DND-41 (cell line): ENCODE measurements around the gene AADACL3.

Source experiments
- ATAC-seq: fragments of 200-7000 bp; cut with Tn5 transposase; 3 replicates; pipeline ENCODE4 v1.9.1; 2021; ENCODE audit warnings: low read depth; ENCODE audit not compliant: insufficient read depth
- DNase-seq: peaks from one replicate; pipeline ENCODE4 v3.0.0-alpha.2; 2020
- H2AFZ ChIP-seq: 2 replicates; pipeline ENCODE4 v1.6.0; 2012; ENCODE audit warnings: low read depth, low read length
- H3K27ac ChIP-seq: 2 replicates; pipeline ENCODE4 v1.5.1; 2012; ENCODE audit warnings: low read length, inconsistent platforms
- H3K27me3 ChIP-seq: fragments of 200-600 bp; sonication (generic); 2 replicates; pipeline ENCODE4 v1.6.0; 2012; ENCODE audit warnings: low read length, mild to moderate bottlenecking, inconsistent platforms; ENCODE audit not compliant: insufficient read depth, poor library complexity
- H3K36me3 ChIP-seq: 2 replicates; pipeline ENCODE4 v1.5.1; 2012; ENCODE audit warnings: low read length, inconsistent platforms; ENCODE audit not compliant: insufficient read depth
- H3K4me1 ChIP-seq: 2 replicates; pipeline ENCODE4 v1.5.1; 2012; ENCODE audit warnings: mild to moderate bottlenecking, low read length; ENCODE audit not compliant: insufficient read depth
- H3K4me2 ChIP-seq: 2 replicates; pipeline ENCODE4 v1.6.0; 2012; ENCODE audit warnings: mild to moderate bottlenecking, moderate library complexity, low read length, inconsistent platforms; ENCODE audit not compliant: insufficient read depth
- H3K4me3 ChIP-seq, 2 experiments: fragments of 200-600 bp in 1 of 2; shearing (Covaris generic) in 1 of 2; 2 replicates each; pipeline ENCODE4 v1.5.1; 2012 to 2016; ENCODE audit warnings: inconsistent platforms in 2 of 2, low read length in 2 of 2, mild to moderate bottlenecking in 2 of 2, low read depth in 1 of 2, moderate library complexity in 1 of 2
- H3K79me2 ChIP-seq: 2 replicates; pipeline ENCODE4 v1.6.0; 2012; ENCODE audit warnings: low read length, inconsistent platforms; ENCODE audit not compliant: insufficient read depth
- H3K9ac ChIP-seq: 2 replicates; pipeline ENCODE4 v1.6.0; 2012; ENCODE audit warnings: low read depth, mild to moderate bottlenecking, inconsistent platforms, low read length, moderate library complexity
- H3K9me3 ChIP-seq: 2 replicates; pipeline ENCODE4 v1.5.1; 2012; ENCODE audit warnings: low read length, moderate library complexity, mild to moderate bottlenecking, inconsistent platforms; ENCODE audit not compliant: insufficient read depth, severe bottlenecking
- H4K20me1 ChIP-seq: 2 replicates; pipeline ENCODE4 v1.6.0; 2012; ENCODE audit warnings: low read length; ENCODE audit not compliant: insufficient read depth
- CTCF ChIP-seq: IDR thresholded peaks from 2 replicates; pipeline ENCODE4 v1.5.1; 2012; ENCODE audit warnings: borderline replicate concordance, low read length, moderate library complexity, mild to moderate bottlenecking; ENCODE audit not compliant: poor library complexity, severe bottlenecking; ENCODE audit errors: extremely low read depth
- EZH2 ChIP-seq: IDR thresholded peaks from 3 replicates; pipeline ENCODE4 v1.6.1; 2012; ENCODE audit warnings: borderline replicate concordance, low read depth, mild to moderate bottlenecking, moderate library complexity, low read length, inconsistent platforms; ENCODE audit not compliant: severe bottlenecking

Gene AADACL3

GRCh38 chr1:12714710-12715475 is 1.0 kb upstream of the AADACL3 start:
- DNase-seq: no peak
- no peaks in the 10 kb centered on the region for H3K9me3 ChIP-seq
- H3K79me2 ChIP-seq: no peaks in the 10 kb centered on the region
- H3K36me3 ChIP-seq: no peaks in the 10 kb centered on the region
- no peak for TF ChIP-seq EZH2
- no peak for TF ChIP-seq CTCF
- H4K20me1 ChIP-seq: no peaks in the 10 kb centered on the region
- H3K27me3 ChIP-seq: peaks cover 11% of the 10 kb centered on the region
- no peak overlapping the region for H3K4me2 ChIP-seq
- no peaks in the 10 kb centered on the region for H3K4me1 ChIP-seq
- H3K27ac ChIP-seq: no peak overlapping the region
- H3K4me3 ChIP-seq: no peak overlapping the region
- no peak overlapping the region for H2AFZ ChIP-seq
- no peak for ATAC-seq
- no peak overlapping the region for H3K9ac ChIP-seq

- Histone ChIP-seq H3K4me3 (no peak overlapping the region), H2AFZ (no peak overlapping the region), H3K9ac (no peak overlapping the region), H3K9me3 (no peaks in the 10 kb centered on the region), H3K27me3 (peaks cover 3% of the 10 kb centered on the region), H3K36me3 (no peaks in the 10 kb centered on the region), H3K79me2 (no peaks in the 10 kb centered on the region), H3K27ac (no peak overlapping the region), H3K4me2 (no peak overlapping the region), H3K4me1 (no peaks in the 10 kb centered on the region), H4K20me1 (no peaks in the 10 kb centered on the region)
- ATAC-seq (no peak), DNase-seq (no peak)
- TF ChIP-seq EZH2 (no peak), CTCF (no peak)
Measured at GRCh38 chr1:12717301-12717838, 1.5 kb downstream of the AADACL3 start.

- TF ChIP-seq EZH2: no peak
- Histone ChIP-seq H3K79me2 (no peaks in the 10 kb centered on the region), H3K27me3 (peaks cover 5% of the 10 kb centered on the region)
Measured at GRCh38 chr1:12722626-12723025, 6.7 kb downstream of the AADACL3 start.

GRCh38 chr1:12728391-12728790 is 12.5 kb downstream of the AADACL3 start:
- no peak overlapping the region for H3K4me3 ChIP-seq
- H2AFZ ChIP-seq: no peak overlapping the region
- no peak overlapping the region for H3K27ac ChIP-seq
- H3K4me2 ChIP-seq: no peak overlapping the region
- H3K9me3 ChIP-seq: peaks cover 4% of the 10 kb centered on the region
- H3K4me1 ChIP-seq: no peaks in the 10 kb centered on the region
- no peak for ATAC-seq
- no peaks in the 10 kb centered on the region for H4K20me1 ChIP-seq
- H3K36me3 ChIP-seq: no peaks in the 10 kb centered on the region
- no peak for DNase-seq
- H3K79me2 ChIP-seq: no peaks in the 10 kb centered on the region
- peaks cover 5% of the 10 kb centered on the region for H3K27me3 ChIP-seq
- TF ChIP-seq EZH2 (no peak), CTCF (no peak)
- H3K9ac ChIP-seq: no peak overlapping the region

More at GRCh38 chr1:12722626-12723025, 6.7 kb downstream of the AADACL3 start:
- Histone ChIP-seq H2AFZ (no peak overlapping the region), H3K36me3 (no peaks in the 10 kb centered on the region), H3K4me1 (no peaks in the 10 kb centered on the region), H3K4me3 (no peak overlapping the region), H3K9me3 (no peaks in the 10 kb centered on the region), H3K9ac (no peak overlapping the region), H4K20me1 (no peaks in the 10 kb centered on the region), H3K27ac (no peak overlapping the region), H3K4me2 (no peak overlapping the region)
- DNase-seq (no peak), ATAC-seq (no peak)
